Karpas-422 (cell line): ENCODE data around the gene APP. TPM values are rescaled to one million over a fixed set of nuclear protein-coding genes. Genes with fewer than 3 reads are reported as not detected.

Source experiments
- DNase-seq: peaks from one replicate; pipeline ENCODE4 v3.0.0-alpha.2; 2015
- H2AFZ ChIP-seq: fragments of 200-600 bp; sonication (generic); 2 replicates; pipeline ENCODE4 v1.6.1; 2014; ENCODE audit warnings: antibody characterized with exemption, low read length, mixed read lengths
- H3K27ac ChIP-seq: fragments of 200-600 bp; sonication (generic); 2 replicates; pipeline ENCODE4 v1.5.1; 2014; ENCODE audit warnings: mild to moderate bottlenecking, low read length, moderate library complexity
- H3K27me3 ChIP-seq: fragments of 200-600 bp; sonication (generic); 2 replicates; pipeline ENCODE4 v1.6.1; 2014; ENCODE audit warnings: low read length, mixed read lengths
- H3K36me3 ChIP-seq: fragments of 200-600 bp; sonication (generic); 2 replicates; pipeline ENCODE4 v1.6.1; 2014; ENCODE audit warnings: low read length, mixed read lengths; ENCODE audit not compliant: insufficient read depth
- H3K4me1 ChIP-seq: fragments of 200-600 bp; sonication (generic); 2 replicates; pipeline ENCODE4 v1.6.1; 2014; ENCODE audit warnings: mild to moderate bottlenecking, low read length, mixed read lengths
- H3K4me2 ChIP-seq: fragments of 200-600 bp; sonication (generic); 2 replicates; pipeline ENCODE4 v1.6.1; 2014; ENCODE audit warnings: low read length, low read depth, mild to moderate bottlenecking; ENCODE audit not compliant: poor library complexity, severe bottlenecking
- H3K4me3 ChIP-seq: fragments of 200-600 bp; sonication (generic); 2 replicates; pipeline ENCODE4 v1.5.1; 2014; ENCODE audit warnings: mild to moderate bottlenecking, antibody characterized with exemption, low read length, mixed read lengths
- H3K79me2 ChIP-seq: fragments of 200-600 bp; sonication (generic); 2 replicates; pipeline ENCODE4 v1.6.1; 2014; ENCODE audit warnings: mild to moderate bottlenecking, low read length, mixed read lengths
- H3K9ac ChIP-seq: fragments of 200-600 bp; sonication (generic); 2 replicates; pipeline ENCODE4 v1.6.0; 2014; ENCODE audit warnings: low read length
- H3K9me2 ChIP-seq: fragments of 200-600 bp; sonication (generic), shearing (Covaris generic); replicated peaks from 2 replicates; pipeline ENCODE4 v1.6.0; 2014; ENCODE audit warnings: mild to moderate bottlenecking, low read length, moderate library complexity; ENCODE audit not compliant: insufficient read depth
- H3K9me3 ChIP-seq: fragments of 300-700, 200-600 bp; sonication (generic); 2 replicates; pipeline ENCODE4 v1.6.1; 2014; ENCODE audit warnings: low read length, mixed read lengths
- H4K20me1 ChIP-seq: fragments of 200-600 bp; sonication (generic); 2 replicates; pipeline ENCODE4 v1.6.1; 2014; ENCODE audit warnings: mild to moderate bottlenecking, antibody characterized with exemption, low read length, low read depth; ENCODE audit not compliant: insufficient read depth
- total RNA-seq: library from RNA; depleted of rRNA; stranded (reverse); fragments of >200 nt; shearing (Covaris generic); gene quantifications from 2 replicates; pipeline ENCODE4 v1.2.3, GENCODE V29; 2014; ENCODE audit warnings: low replicate concordance; rRNA removed

Gene APP
- total RNA-seq, result not detected in 2 replicates

GRCh38 chr21:26170471-26171257, at the start of gene APP:
Gene APP, minus strand, starts transcription at chr21:26170770. Its CDS starts 150 bp downstream, at chr21:26170620.
- Histone ChIP-seq H3K9me2 (no peaks in the 10 kb centered on the region), H3K4me2 (no peak within 1 kb of the TSS), H3K36me3 (no peaks in the 10 kb centered on the region), H3K9me3 (no peaks in the 10 kb centered on the region; the same call in 1 of the 2 replicates), H3K27me3 (no peaks in the 10 kb centered on the region), H3K9ac (no peak within 1 kb of the TSS), H2AFZ (no peak within 1 kb of the TSS), H3K27ac (no peak within 1 kb of the TSS), H4K20me1 (no peaks in the 10 kb centered on the region), H3K4me1 (no peaks in the 10 kb centered on the region), H3K4me3 (no peak within 1 kb of the TSS), H3K79me2 (no peaks in the 10 kb centered on the region)
- DNase-seq, result no peak

GRCh38 chr21:26212220-26212619, 41.6 kb upstream of the APP start:
- no peaks in the 10 kb centered on the region for H3K9me2 ChIP-seq
- H3K9ac ChIP-seq, result no peak overlapping the region
- H4K20me1 ChIP-seq, result no peaks in the 10 kb centered on the region
- H3K4me3 ChIP-seq, result no peak overlapping the region
- no peaks in the 10 kb centered on the region for H3K36me3 ChIP-seq
- H3K4me1 ChIP-seq, result no peaks in the 10 kb centered on the region
- H3K79me2 ChIP-seq, result no peaks in the 10 kb centered on the region
- H3K4me2 ChIP-seq, result no peak overlapping the region
- no peak overlapping the region for H3K27ac ChIP-seq
- no peak for DNase-seq
- peaks cover 7% of the 10 kb centered on the region for H3K9me3 ChIP-seq
- H2AFZ ChIP-seq, result no peak overlapping the region
- H3K27me3 ChIP-seq, result no peaks in the 10 kb centered on the region

DNA sequence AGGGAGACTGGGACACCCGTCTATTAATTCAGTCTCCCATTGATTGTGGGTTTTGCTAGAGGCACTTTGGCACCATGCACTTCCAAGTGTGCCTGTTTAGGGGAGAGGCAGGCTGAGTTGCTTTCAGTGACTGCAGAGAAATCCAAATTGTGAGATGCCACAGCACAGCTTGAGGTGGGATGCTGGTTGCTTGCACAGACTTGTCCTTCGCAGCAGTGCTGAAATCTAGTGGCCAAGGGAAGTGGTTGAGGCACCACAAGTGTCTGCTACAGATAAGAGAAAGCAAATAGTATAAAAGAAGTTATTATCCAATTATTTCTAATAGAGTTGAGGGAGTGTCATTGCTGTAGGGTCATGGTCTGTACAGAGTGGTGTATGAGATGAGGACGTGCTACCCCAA, 40.0 kb upstream of the APP start:
- Histone ChIP-seq H3K9me3 (peaks cover 12% of the 10 kb centered on the region), H3K9ac (no peak overlapping the region), H3K4me1 (no peaks in the 10 kb centered on the region), H3K79me2 (no peaks in the 10 kb centered on the region), H3K4me2 (no peak overlapping the region), H2AFZ (no peak overlapping the region), H3K27me3 (no peaks in the 10 kb centered on the region), H3K9me2 (no peaks in the 10 kb centered on the region), H3K4me3 (no peak overlapping the region), H4K20me1 (no peaks in the 10 kb centered on the region), H3K36me3 (no peaks in the 10 kb centered on the region), H3K27ac (no peak overlapping the region)
- no peak for DNase-seq

DNA sequence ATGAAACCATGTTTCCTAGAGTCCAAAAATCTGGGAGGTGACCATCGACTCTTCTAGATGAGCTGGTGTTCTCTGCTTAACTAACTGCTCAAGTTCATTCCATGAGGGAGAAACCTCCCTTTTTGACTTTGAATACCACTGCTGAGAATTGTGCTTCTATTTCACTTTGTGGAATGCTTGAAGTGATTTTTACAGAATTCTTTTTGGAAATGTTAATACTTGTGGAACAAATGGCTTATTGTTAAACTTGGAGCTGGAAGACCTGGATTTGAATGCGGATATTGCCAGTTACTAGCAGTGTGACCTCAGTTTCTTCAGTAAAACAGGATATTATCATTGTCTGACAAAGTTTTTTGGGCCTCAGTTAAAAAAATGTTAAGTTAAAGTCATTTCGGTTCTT, 36.5 kb upstream of the APP start:
- H3K9ac ChIP-seq, result no peak overlapping the region
- H2AFZ ChIP-seq, result no peak overlapping the region
- H3K9me2 ChIP-seq, result no peaks in the 10 kb centered on the region
- DNase-seq, result no peak
- no peaks in the 10 kb centered on the region for H3K27me3 ChIP-seq
- no peaks in the 10 kb centered on the region for H3K36me3 ChIP-seq
- H3K4me1 ChIP-seq, result no peaks in the 10 kb centered on the region
- no peak overlapping the region for H3K4me2 ChIP-seq
- no peaks in the 10 kb centered on the region for H3K79me2 ChIP-seq
- H3K9me3 ChIP-seq, result peaks cover 8% of the 10 kb centered on the region
- H3K4me3 ChIP-seq, result no peak overlapping the region
- H3K27ac ChIP-seq, result no peak overlapping the region
- H4K20me1 ChIP-seq, result no peaks in the 10 kb centered on the region

DNA sequence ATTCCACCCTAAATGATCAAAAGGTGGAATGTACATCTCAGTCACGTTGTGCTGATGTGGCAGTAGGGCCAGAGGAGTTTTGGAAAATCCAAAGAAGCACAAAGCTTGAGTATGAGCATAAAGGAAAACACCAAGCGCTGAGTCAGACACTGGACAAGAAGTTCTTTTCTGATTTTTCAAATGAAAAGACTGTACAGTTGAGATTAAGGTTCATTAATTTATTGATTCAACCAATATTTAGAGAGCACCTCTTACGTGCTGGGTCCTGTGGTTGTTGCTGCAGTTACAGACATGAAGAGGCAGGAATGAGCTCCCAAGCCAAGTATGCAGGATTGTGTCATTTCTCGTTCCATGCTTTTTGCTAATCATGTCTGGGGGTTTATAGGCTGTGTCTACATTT, 28.9 kb upstream of the APP start:
- no peak overlapping the region for H3K9ac ChIP-seq
- no peaks in the 10 kb centered on the region for H3K79me2 ChIP-seq
- no peaks in the 10 kb centered on the region for H3K36me3 ChIP-seq
- H3K9me2 ChIP-seq, result no peaks in the 10 kb centered on the region
- no peaks in the 10 kb centered on the region for H3K27me3 ChIP-seq
- DNase-seq, result no peak
- no peak overlapping the region for H3K4me3 ChIP-seq
- H3K9me3 ChIP-seq, result no peaks in the 10 kb centered on the region
- H3K27ac ChIP-seq, result no peak overlapping the region
- no peak overlapping the region for H3K4me2 ChIP-seq
- no peak overlapping the region for H2AFZ ChIP-seq
- no peaks in the 10 kb centered on the region for H3K4me1 ChIP-seq
- no peaks in the 10 kb centered on the region for H4K20me1 ChIP-seq

GRCh38 chr21:26195708-26196107, 25.1 kb upstream of the APP start:
- Histone ChIP-seq H3K4me3 (no peak overlapping the region), H3K27ac (no peak overlapping the region), H3K4me1 (no peaks in the 10 kb centered on the region), H4K20me1 (no peaks in the 10 kb centered on the region), H3K9me3 (0 out of 2 replicates have a peak, but pooled peaks cover 3% of the 10 kb centered on the region), H3K9me2 (no peaks in the 10 kb centered on the region), H3K79me2 (no peaks in the 10 kb centered on the region), H3K27me3 (no peaks in the 10 kb centered on the region), H3K4me2 (no peak overlapping the region), H3K36me3 (no peaks in the 10 kb centered on the region), H2AFZ (no peak overlapping the region), H3K9ac (no peak overlapping the region)
- DNase-seq, result no peak

DNA sequence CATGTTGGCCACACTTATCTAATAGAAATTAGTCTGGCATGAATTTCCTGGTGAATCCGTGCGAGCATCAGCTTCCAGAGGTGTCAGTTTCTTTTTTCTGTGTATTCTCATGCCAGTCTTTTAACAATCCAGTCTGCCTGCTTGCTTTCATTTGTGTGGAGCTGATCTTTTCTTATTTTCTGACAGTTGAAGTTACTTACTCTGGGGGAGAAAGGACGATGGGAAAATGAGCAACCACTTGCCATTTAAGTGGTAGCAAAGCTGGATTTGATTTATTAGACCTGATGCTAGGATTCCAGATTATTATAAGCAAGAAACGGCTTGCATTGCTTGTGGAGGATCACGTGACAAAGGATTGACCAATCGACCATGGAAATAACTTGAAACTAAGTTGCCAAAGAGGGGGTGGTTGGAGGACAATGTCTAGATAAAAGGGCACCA, 24.3 kb upstream of the APP start:
- Histone ChIP-seq H3K36me3 (no peaks in the 10 kb centered on the region), H3K27ac (no peak overlapping the region), H4K20me1 (no peaks in the 10 kb centered on the region), H3K9me3 (0 out of 2 replicates have a peak, but pooled peaks cover 3% of the 10 kb centered on the region), H3K9ac (no peak overlapping the region), H3K4me1 (no peaks in the 10 kb centered on the region), H2AFZ (no peak overlapping the region), H3K27me3 (no peaks in the 10 kb centered on the region), H3K79me2 (no peaks in the 10 kb centered on the region), H3K4me3 (no peak overlapping the region), H3K4me2 (no peak overlapping the region), H3K9me2 (no peaks in the 10 kb centered on the region)
- no peak for DNase-seq

DNA sequence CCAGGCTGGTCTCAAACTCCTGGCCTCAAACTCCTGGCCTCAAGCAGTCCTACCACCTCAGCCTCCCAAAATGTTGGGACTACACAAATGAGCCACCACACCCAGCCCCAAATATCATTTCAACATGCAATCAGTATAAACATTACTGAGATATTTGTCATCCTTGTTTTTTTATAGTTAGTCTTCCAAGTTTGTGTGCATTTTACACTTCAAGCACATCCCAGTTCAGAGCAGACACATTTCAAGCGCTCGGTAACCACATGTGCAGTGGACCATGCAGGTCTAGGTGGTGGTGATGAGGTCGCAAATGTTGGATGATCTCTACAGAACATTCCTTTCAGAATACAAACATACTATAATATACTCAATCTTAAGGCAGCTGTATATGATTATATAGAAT, 23.8 kb upstream of the APP start:
- Histone ChIP-seq H3K9ac (no peak overlapping the region), H3K4me2 (no peak overlapping the region), H3K9me2 (no peaks in the 10 kb centered on the region), H3K36me3 (no peaks in the 10 kb centered on the region), H3K27me3 (no peaks in the 10 kb centered on the region), H4K20me1 (no peaks in the 10 kb centered on the region), H3K9me3 (peaks cover 3% of the 10 kb centered on the region; the same call in 1 of the 2 replicates), H3K4me1 (no peaks in the 10 kb centered on the region), H3K79me2 (no peaks in the 10 kb centered on the region), H3K4me3 (no peak overlapping the region), H3K27ac (no peak overlapping the region), H2AFZ (no peak overlapping the region)
- DNase-seq, result no peak
